ENCODE results near the gene NEUROD2.

The NEUROD2 gene

DNA sequence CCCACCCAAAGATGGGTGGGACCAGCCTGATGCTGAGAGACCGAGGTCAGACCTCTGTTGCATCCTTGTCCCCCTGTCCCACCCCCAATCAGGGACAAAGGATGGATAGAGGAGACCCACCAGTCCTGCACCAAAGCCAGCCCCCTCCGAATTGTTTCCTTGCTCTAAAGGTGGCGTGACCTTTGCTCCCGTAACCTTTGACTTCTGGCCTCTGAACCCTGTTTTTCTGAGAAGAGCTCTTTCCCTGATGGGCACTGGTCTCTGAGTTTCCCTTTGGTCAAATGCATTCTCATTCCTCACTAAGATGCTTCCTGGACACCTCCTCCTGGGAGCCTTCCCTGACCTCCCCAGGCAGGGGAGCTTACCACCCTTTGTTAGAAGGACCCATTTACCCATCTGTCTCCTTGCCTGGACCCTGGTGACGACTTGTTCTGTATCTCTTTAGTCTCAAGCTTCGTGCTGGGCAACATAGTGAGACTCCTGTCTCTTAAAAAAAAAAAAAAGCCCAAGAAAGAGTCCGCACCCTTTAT, 5.3 kb upstream of the NEUROD2 start:
- TF ChIP-seq, protein P1, sequence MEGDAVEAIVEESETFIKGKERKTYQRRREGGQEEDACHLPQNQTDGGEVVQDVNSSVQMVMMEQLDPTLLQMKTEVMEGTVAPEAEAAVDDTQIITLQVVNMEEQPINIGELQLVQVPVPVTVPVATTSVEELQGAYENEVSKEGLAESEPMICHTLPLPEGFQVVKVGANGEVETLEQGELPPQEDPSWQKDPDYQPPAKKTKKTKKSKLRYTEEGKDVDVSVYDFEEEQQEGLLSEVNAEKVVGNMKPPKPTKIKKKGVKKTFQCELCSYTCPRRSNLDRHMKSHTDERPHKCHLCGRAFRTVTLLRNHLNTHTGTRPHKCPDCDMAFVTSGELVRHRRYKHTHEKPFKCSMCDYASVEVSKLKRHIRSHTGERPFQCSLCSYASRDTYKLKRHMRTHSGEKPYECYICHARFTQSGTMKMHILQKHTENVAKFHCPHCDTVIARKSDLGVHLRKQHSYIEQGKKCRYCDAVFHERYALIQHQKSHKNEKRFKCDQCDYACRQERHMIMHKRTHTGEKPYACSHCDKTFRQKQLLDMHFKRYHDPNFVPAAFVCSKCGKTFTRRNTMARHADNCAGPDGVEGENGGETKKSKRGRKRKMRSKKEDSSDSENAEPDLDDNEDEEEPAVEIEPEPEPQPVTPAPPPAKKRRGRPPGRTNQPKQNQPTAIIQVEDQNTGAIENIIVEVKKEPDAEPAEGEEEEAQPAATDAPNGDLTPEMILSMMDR (IDR thresholded peaks at IDR 0.05; ENCODE audit: insufficient read depth, low read depth, low read length, missing control alignments), result no peak

DNA sequence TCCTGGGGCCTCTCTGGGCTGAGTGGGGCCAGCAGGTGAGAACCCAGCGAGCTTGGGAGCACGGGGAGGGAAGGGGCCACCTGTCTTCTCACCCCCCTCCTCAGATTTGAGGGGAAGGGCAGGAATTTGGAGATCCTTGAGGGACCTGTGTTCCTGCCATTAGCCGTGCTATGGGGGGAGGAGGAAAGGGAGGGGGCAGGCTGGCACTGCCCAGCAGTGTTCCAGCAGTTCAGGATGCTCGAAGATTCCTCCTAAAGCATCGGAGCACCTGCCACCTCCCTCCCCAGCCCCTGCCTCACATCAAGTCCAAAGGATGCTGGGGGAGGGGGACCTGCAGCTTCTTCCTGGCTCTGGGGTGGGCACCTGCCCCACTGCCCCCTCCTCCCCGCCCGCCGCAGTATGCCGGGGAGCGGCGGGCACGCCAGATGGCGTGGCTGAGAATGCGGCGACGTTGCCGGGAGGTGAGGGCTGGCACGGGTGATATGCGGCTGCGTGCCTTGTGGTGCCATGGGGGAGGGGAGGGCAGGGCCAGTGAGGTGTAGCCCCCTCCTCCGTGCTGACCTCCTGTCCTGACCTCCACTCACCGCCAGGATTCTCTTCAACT, 4.7 kb upstream of the NEUROD2 start:
- TF ChIP-seq, protein P1 (IDR thresholded peaks at IDR 0.05; ENCODE audit: insufficient read depth, low read depth, low read length, missing control alignments), result no peak
- no peak for DNase-seq (ENCODE audit: low read depth)
- no peak overlapping the region for H3K4me3 ChIP-seq (ENCODE audit: low read depth, low read length)

More for the DNA sequence above, 5.3 kb upstream of the NEUROD2 start:
- DNase-seq (ENCODE audit: low read depth), result no peak
- H3K4me3 ChIP-seq (ENCODE audit: low read depth, low read length), result no peak overlapping the region

DNA sequence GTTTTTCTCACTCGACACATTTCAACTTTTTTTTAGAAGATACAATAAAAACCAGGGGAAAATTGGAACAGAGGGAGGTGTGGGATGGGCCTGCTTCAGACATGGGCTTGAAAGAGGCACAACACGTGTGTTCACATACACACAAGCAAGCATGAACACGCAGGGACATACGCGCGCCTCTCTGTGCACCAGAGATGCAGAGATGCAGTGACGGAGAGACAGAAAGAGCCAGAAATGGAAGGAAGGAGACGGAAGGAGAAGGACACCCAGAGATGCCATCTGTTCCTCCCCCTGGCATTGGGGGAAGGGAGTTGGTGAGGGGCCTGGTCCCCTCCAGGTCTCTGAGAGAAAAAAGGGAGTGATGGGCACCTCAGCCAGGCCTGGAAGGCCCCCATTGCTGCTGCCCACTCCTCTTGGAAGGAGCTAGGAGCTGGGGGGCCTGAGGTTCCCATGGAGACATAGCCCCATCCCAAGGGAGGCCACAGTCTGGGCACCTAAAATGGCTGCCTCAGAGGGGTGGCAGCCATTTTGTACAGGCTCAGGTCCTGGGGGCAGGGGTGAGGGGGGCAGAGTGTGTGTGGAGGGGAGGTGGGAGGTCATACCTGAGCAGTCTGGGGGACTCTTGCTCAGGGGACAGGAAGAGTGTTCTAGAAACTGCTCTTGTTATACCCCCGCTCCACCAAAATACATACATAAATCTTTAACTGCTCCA, 3.8 kb upstream of the NEUROD2 start:
- H3K4me3 ChIP-seq (ENCODE audit: low read depth, low read length), result no peak overlapping the region
- DNase-seq (ENCODE audit: low read depth), result no peak
- TF ChIP-seq, protein P1 (IDR thresholded peaks at IDR 0.05; ENCODE audit: insufficient read depth, low read depth, low read length, missing control alignments), result no peak

DNA sequence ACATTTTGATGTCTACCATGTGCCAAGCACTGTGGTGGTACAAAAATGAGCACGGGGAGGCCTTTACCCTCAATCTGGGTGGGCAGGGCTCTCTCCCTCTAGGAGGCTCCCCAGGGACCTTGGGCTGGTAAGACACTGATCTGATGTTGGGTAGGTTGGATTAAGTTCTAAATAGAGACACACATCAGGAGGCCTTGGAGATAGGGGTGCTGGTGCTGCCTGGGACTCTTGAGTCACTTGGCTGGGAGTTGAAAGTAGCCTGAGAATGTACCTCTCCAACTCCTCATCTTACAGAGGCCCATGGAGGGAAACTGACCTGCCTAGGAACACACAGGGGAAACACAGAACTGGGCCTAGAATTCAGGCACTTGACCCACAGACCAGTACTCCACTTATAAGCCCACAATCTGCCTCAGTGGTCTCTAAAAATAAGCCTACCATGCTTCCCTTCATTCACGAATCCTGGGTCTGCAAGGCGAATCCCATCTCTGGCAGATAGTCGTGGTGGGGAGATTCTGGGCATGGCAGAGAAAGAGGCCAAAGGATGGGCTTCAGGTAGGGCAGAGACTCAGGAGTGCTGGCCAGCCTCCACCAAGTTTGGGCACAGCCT, 1.8 kb upstream of the NEUROD2 start:
- no peak overlapping the region for H3K4me3 ChIP-seq (ENCODE audit: low read depth, low read length)
- TF ChIP-seq, protein P1 (IDR thresholded peaks at IDR 0.05; ENCODE audit: insufficient read depth, low read depth, low read length, missing control alignments), result no peak
- no peak for DNase-seq (ENCODE audit: low read depth)

DNA sequence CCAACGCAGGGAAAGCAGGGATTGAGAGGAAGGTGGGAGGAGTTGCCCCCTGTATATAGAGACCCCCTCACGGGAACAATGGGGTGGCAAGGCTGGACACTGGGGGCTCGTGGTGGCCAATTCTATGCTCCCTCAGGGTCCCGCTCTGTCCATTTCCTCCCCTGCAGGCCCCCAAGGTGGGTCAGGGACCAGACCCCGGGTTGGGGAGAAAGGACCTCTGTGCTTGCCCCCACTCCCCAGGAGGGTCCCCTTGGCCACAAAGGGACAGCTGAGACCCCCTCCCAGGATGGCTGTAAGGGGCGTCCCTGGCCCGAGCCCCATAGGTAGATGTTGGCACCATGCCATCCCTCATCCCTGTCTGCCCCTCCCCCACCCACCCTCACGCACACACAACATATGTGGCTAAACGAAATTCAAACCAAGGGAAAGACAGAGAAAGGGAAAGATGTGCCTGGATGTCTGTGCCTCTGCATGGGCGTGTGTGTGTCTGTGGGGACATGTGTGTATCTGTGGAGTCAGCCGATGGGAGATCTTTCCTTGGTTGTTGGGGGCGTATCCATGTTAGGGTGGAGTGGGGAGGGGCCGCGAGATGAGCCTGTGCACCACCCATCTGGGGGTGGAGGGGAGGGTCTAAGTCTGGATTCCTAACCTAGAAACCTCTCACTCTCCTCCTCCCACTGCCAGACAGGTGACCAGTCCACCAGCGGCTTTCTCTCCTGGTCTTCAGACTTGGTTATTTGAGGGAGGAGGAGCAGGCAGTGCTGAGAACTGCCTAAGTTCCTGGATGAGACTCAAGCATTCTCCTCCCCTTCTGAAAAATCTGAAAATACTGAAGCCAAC, 642 bp upstream of the NEUROD2 start:
- DNase-seq (ENCODE audit: low read depth), result no peak
- TF ChIP-seq, protein P1 (IDR thresholded peaks at IDR 0.05; ENCODE audit: insufficient read depth, low read depth, low read length, missing control alignments), result no peak

DNA sequence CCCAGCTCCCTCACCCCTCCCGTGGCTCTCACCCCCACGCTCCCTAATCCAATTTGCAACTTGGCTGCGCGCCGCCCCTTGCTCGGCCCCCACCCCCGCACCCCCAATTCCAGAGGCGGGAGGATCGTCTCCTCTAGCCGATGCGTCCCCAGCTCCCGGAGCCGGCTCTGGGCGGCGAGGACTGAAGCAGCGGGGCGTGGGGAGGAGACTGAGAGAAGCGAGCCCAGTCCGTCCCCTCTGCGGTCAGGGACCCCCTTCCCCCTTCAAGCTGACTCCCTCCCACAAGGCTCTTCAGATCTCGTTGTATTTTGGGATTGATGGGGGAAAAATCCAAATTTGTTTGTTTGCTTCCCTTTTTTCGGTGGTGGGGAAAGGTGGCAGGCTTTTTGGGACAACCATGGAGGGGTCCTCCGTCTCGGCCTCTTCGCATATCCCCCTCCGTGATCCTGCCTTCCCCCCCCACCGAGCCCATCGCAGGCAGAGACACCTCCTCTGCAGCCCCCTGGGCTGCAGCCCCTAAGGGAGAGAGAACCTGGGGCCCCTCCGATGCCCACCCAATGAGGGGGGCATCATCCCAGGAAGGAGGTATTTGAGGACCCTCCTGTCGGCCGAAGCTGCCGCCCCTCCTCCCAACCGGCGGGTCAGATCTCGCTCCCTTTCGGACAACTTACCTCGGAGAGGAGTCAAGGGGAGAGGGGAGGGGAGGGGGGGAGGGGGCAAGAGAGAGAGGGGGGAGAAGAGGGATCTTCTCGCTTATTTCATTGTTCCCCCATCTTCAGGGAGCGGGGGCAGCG, 466 bp downstream of the NEUROD2 start:
- no peak for DNase-seq (ENCODE audit: low read depth)
- no peak overlapping the region for H3K4me3 ChIP-seq (ENCODE audit: low read depth, low read length)
- TF ChIP-seq, protein P1 (IDR thresholded peaks at IDR 0.05; ENCODE audit: insufficient read depth, low read depth, low read length, missing control alignments), result no peak

More for the DNA sequence above, 642 bp upstream of the NEUROD2 start:
- no peak overlapping the region for H3K4me3 ChIP-seq (ENCODE audit: low read depth, low read length)

Data from GM12865 (cell line).